Activated CD4-positive, alpha-beta T cell treated with anti-CD3 and anti-CD28 coated beads for 1 hour (primary cell): ENCODE measurements around the gene MYO7B.

ENCODE experiments used
- DNase-seq: peaks from one replicate; pipeline ENCODE4 v3.0.0-alpha.2; 2020

The MYO7B gene

DNA sequence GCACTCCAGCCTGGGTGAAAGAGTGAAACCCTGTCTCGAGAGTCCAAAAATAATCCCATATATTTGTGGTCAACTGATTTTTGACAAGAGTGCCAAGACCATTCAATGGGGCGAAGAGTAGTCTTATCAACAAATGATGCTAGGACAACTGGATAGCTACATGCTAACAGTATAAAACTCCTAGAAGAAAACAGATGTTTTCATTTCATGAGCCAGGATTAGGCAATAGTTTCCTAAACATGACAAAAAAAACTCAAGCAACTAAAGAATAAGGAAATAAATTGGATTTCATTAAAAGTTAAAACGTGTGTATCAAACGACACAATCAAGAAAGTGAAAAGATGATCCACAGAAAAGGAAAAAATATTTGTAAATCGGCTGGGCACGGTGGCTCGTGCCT, 133.6 kb downstream of the MYO7B start:
- DNase-seq = no peak

- no peak for DNase-seq
Observed at GRCh38 chr2:127670055-127670956, 134.8 kb downstream of the MYO7B start.

GRCh38 chr2:127670957-127671290, 135.4 kb downstream of the MYO7B start:
- no peak for DNase-seq

GRCh38 chr2:127671557-127672302, 136.2 kb downstream of the MYO7B start:
- DNase-seq = no peak

GRCh38 chr2:127672341-127673224, 137.1 kb downstream of the MYO7B start:
- DNase-seq = no peak

GRCh38 chr2:127673291-127674069, 138.0 kb downstream of the MYO7B start:
- no peak for DNase-seq

- no peak for DNase-seq
Observed at GRCh38 chr2:127674241-127675209, 139.0 kb downstream of the MYO7B start.

DNA sequence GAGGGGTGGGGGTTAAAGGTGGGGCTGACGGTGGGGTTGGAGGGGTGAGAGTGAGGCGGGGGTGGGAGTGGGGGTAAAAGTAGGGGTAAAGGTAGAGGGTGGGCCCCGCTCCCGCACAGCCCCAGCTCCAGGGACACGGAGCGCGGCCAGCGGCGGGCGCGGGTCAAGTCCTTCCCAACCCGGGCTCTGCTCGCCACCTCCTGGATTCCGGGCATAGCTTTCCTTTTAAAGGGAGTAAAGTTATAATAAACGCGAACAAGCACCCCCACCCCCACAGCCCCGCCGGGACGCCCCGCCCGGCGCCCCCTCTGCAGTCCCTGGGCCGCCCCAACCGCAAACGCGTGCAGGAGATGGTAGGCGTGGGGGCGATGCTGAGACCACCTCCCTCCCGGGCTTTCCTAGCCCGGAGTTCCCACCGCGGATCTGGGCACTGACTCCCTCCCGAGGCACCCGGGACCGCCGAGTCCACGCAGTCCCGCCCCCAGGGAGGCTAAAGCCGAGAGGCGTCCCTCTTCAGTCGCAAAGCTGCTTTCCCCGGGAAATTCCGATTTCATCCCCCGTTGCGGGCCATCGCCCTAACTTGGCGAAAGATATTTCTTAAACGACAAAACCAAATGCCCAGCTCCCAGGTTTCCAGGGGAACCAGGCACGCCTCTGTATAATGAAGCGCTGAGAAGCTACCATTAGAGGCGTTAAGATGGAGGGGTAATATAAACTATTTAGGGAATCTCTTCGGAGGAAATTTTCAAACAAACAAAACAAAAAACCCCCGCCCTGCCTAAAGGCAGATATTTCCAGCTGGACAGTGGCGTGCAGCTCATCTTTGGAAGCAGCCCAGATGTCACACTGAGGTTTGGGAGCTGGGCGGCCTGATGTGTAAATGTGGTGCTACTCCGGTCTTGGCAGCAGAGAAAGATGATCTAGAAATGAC, 140.1 kb downstream of the MYO7B start, which contains the start of gene LIMS2:
Gene LIMS2 (minus strand): TSS at position 200 of the 931 bp plus-strand sequence. CDS start 506 bp downstream, outside the sequence.
- no peak for DNase-seq

GRCh38 chr2:127676906-127677305, 141.4 kb downstream of the MYO7B start:
- DNase-seq = no peak

DNA sequence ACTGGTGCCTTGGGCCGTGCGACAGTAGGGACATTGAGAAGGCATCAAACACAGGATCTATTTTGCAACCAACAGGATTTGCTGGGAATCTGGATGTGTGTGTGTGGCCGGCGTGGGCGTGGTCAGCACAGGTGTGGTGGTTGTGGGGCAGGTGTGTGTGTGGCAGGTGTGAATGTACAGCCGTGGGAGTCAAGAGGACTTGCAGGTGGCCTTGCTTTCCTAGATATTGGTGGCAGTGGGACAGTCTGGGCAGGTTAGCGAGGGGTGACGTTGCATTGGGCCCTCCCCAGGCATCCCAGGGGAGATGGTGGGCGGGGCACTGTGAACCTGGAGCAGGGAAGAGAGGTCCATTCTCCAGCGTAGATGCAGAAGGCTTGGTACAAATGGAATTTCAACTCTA, 143.0 kb downstream of the MYO7B start:
- DNase-seq = no peak

DNA sequence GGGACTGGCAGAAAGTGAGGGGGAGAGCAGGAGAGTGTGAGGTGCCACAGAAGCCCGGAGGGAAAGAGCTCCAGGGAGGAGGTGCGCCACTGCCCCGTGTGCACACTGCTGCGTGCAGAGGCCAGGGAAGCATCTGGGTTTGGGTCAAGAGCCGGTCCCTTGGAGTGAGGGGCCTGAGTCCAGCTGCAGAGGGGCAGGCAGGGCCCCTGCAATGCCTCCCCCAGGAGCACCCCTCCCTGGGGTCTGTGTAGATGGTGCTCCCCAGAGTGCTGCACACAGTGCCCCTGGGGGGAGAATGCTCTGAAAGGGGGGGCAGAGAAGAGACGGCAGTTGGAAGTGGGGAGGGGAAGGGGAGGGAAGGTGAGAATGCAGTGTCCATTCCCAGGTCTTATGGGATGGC, 143.5 kb downstream of the MYO7B start:
- no peak for DNase-seq

- no peak for DNase-seq
Observed at GRCh38 chr2:127679680-127680361, 144.3 kb downstream of the MYO7B start.

GRCh38 chr2:127680706-127681287, 145.3 kb downstream of the MYO7B start:
- DNase-seq = no peak

DNA sequence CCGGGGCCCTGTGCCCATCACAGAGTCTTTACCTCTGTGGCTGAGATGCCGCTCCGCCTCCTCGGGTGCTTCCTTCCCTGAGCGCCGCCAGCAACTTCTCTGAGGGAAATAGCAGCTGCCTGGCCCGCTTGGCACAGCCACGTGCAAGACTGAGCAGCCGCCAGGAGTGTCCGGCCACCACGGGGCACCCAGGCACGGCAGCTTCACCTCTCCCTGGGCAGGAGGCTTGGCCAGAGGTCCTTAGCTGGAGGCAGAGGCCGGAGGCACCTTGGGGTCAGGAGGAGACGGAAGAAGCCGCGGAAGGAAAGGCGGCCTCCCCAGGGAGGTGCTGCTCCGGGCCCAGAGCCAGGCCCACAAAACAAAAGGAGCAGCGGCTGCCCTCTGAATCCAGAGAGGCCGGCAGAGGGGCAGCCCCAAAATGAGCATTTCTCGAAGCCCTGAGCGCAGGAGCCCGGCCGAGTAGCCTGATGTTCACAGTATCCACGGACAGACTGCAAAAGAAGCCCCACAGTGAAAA, 145.9 kb downstream of the MYO7B start:
- DNase-seq = no peak

- no peak for DNase-seq
Observed at GRCh38 chr2:127681976-127682857, 146.7 kb downstream of the MYO7B start.

GRCh38 chr2:127683056-127683455, 147.6 kb downstream of the MYO7B start:
- DNase-seq = no peak

DNA sequence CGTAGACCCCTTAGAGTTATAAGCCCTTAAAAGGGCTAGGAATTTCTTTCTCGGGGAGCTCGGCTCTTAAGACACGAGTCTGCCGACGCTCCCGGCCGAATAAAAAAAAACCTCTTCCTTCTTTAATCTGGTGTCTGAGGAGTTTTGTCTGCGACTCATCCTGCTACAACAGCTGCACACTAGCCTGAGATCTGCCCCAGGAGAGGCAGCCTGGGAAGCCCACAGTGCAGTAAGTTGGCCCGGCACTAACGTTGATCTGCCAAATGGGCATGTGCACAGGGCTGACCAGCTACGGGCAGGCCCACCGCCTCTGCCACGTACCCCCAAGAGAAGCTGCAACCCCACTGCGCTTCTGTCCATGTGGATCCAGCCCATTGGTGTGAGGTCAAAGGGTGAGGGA, 148.3 kb downstream of the MYO7B start:
- no peak for DNase-seq
